Bone marrow (tissue), 2 donors: ENCODE results near the gene CXADR.

Experiments used
- DNase-seq, 2 donors: peaks; one replicate each; lab custom pipeline; 2025; lab: John Stamatoyannopoulos, UW

The CXADR gene

GRCh38 chr21:17542371-17543011, 29.6 kb downstream of the CXADR start:
- no peak for DNase-seq

GRCh38 chr21:17545007-17545406, 32.2 kb downstream of the CXADR start:
- no peak for DNase-seq

GRCh38 chr21:17548262-17548661, 35.4 kb downstream of the CXADR start:
- DNase-seq, result no peak

- no peak for DNase-seq
These were observed 37.9 kb downstream of the CXADR start for GRCh38 chr21:17550671-17551308.

GRCh38 chr21:17552410-17552809, 39.6 kb downstream of the CXADR start:
- DNase-seq, result no peak

- DNase-seq, result no peak
These were observed 41.3 kb downstream of the CXADR start for GRCh38 chr21:17554120-17554519.

GRCh38 chr21:17554679-17555465, 42.0 kb downstream of the CXADR start:
- DNase-seq, result no peak

- DNase-seq, result no peak
These were observed 47.7 kb downstream of the CXADR start for GRCh38 chr21:17560377-17561025.

- no peak for DNase-seq
These were observed 57.9 kb downstream of the CXADR start for GRCh38 chr21:17570786-17571185.

- no peak for DNase-seq
These were observed 59.6 kb downstream of the CXADR start for GRCh38 chr21:17572431-17572830.

GRCh38 chr21:17575076-17575475, 62.2 kb downstream of the CXADR start:
- no peak for DNase-seq

GRCh38 chr21:17576080-17576835, 63.4 kb downstream of the CXADR start:
- no peak for DNase-seq

- no peak for DNase-seq
These were observed 64.9 kb downstream of the CXADR start for GRCh38 chr21:17577701-17578100.

- DNase-seq, result no peak
These were observed 65.3 kb downstream of the CXADR start for GRCh38 chr21:17578162-17578561.

- no peak for DNase-seq
These were observed 66.0 kb downstream of the CXADR start for GRCh38 chr21:17578876-17579275.

- DNase-seq, result no peak
These were observed 67.5 kb downstream of the CXADR start for GRCh38 chr21:17580319-17580718.

- DNase-seq, result no peak
These were observed 71.1 kb downstream of the CXADR start for GRCh38 chr21:17583898-17584297.

- DNase-seq, result no peak
These were observed 73.1 kb downstream of the CXADR start for GRCh38 chr21:17585875-17586450.

- no peak for DNase-seq
These were observed 77.6 kb downstream of the CXADR start for GRCh38 chr21:17590430-17590829.

- no peak for DNase-seq
These were observed 84.8 kb downstream of the CXADR start for GRCh38 chr21:17597680-17598079.

- no peak for DNase-seq
These were observed 85.6 kb downstream of the CXADR start for GRCh38 chr21:17598437-17598836.

- DNase-seq, result no peak
These were observed 90.0 kb downstream of the CXADR start for GRCh38 chr21:17602874-17603273.
